Mononuclear cell (primary cell): ENCODE measurements around the gene SLC28A2. TPM values are rescaled to one million over a fixed set of nuclear protein-coding genes. Genes with fewer than 3 reads are reported as not detected.

Source experiments
- total RNA-seq: library from RNA; depleted of rRNA; stranded (reverse); fragments of >200 nt; gene quantifications from one replicate; pipeline ENCODE4 v1.2.3, GENCODE V29; 2012

The SLC28A2 gene
- total RNA-seq, 1 donor: not detected

Other genes with a start within 250 kb of the SLC28A2 start
- gene SORD, start 229.0 kb upstream of the SLC28A2 start, total RNA-seq: 4.6 TPM
- 0.10 TPM for gene DUOX2, start 138.1 kb upstream of the SLC28A2 start, total RNA-seq
- not detected for gene DUOXA2, start 137.9 kb upstream of the SLC28A2 start, total RNA-seq
- gene DUOXA1, start 122.4 kb upstream of the SLC28A2 start, total RNA-seq: 0.31 TPM
- gene DUOX1, start 122.2 kb upstream of the SLC28A2 start, total RNA-seq: 0.10 TPM
- gene SHF, start 64.3 kb upstream of the SLC28A2 start, total RNA-seq: 2.1 TPM
- gene GATM, start 126.3 kb downstream of the SLC28A2 start, total RNA-seq: 2.3 TPM